ENCODE data around the gene CC2D1B.

CC2D1B gene

GRCh38 chr1:52359676-52360594, 6.1 kb downstream of the CC2D1B start:
- DNase-seq = no peak

- no peak for DNase-seq
Measured at GRCh38 chr1:52358851-52359497, 7.0 kb downstream of the CC2D1B start.

GRCh38 chr1:52357397-52357796, 8.6 kb downstream of the CC2D1B start:
- DNase-seq = no peak

GRCh38 chr1:52356818-52357355, 9.1 kb downstream of the CC2D1B start:
- DNase-seq = no peak

- DNase-seq = no peak
Measured at GRCh38 chr1:52355847-52356505, 10.0 kb downstream of the CC2D1B start.

- no peak for DNase-seq
Measured at GRCh38 chr1:52355436-52355835, 10.6 kb downstream of the CC2D1B start.

- no peak for DNase-seq
Measured at GRCh38 chr1:52352690-52353089, 13.3 kb downstream of the CC2D1B start.

GRCh38 chr1:52348704-52349300, 17.2 kb downstream of the CC2D1B start:
- no peak for DNase-seq

- DNase-seq = no peak
Measured at GRCh38 chr1:52346653-52347052, 19.4 kb downstream of the CC2D1B start.

- no peak for DNase-seq
Measured at GRCh38 chr1:52345252-52345651, 20.8 kb downstream of the CC2D1B start.

GRCh38 chr1:52343979-52344378, 22.0 kb downstream of the CC2D1B start:
- DNase-seq = no peak

GRCh38 chr1:52341655-52342260, 24.2 kb downstream of the CC2D1B start:
- no peak for DNase-seq

- DNase-seq = no peak
Measured at GRCh38 chr1:52337439-52337838, 28.6 kb downstream of the CC2D1B start.

GRCh38 chr1:52334906-52335528, 31.0 kb downstream of the CC2D1B start:
- DNase-seq = no peak

- DNase-seq = no peak
Measured at GRCh38 chr1:52332411-52332810, 33.6 kb downstream of the CC2D1B start.

- no peak for DNase-seq
Measured at GRCh38 chr1:52328615-52329014, 37.4 kb downstream of the CC2D1B start.

GRCh38 chr1:52325786-52326185, 40.2 kb downstream of the CC2D1B start:
- DNase-seq = no peak

- DNase-seq = no peak
Measured at GRCh38 chr1:52323731-52324130, 42.3 kb downstream of the CC2D1B start.

- no peak for DNase-seq
Measured at GRCh38 chr1:52321061-52321460, 44.9 kb downstream of the CC2D1B start.

- no peak for DNase-seq
Measured at GRCh38 chr1:52306227-52307006, 59.6 kb downstream of the CC2D1B start.
